ENCODE measurements around the gene COX6B2. TPM values are rescaled to one million over a fixed set of nuclear protein-coding genes. Genes with fewer than 3 reads are reported as not detected.

COX6B2 gene
- total and polyA plus RNA-seq, 2 donors (not counting 3 experiments of a cell fraction or from before 2014, with no cell fraction given) = not detected

DNA sequence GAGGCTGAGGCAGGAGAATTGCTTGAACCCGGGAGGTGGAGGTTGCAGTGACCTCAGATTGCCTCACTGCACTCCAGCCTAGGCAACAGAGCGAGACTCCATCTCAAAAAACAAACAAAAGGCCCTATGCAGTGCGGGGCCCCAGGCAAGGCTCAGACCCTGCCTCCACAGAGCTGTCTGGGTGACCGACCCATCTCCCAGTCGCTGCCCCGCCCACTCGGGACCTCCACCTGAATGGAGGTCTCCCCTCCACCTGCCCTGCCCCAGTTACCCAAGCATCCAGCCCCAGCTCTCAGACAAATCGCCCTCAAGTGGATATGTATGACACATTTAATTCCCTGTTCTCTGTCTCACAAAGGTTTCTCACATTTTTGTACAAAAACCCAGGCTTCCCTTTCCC, 10.7 kb upstream of the COX6B2 start:
- Histone ChIP-seq H3K9ac (replicated peaks; ENCODE audit: extremely low read depth, insufficient read depth, low read length) (no peak overlapping the region), H3K9me3 (replicated peaks; ENCODE audit: control insufficient read depth, insufficient read depth, low read length) (no peaks in the 10 kb centered on the region), H3K27ac (ENCODE audit: insufficient read depth, low read depth, low read length) (no peak overlapping the region), H2AFZ (ENCODE audit: low read depth, low read length) (no peak overlapping the region), H3K36me3 (ENCODE audit: control insufficient read depth in 2 of 2, extremely low read depth in 1 of 2, insufficient read depth in 2 of 2, low read length in 2 of 2) (no peaks in the 10 kb centered on the region), H3K4me1 (ENCODE audit: control insufficient read depth, extremely low read depth, insufficient read depth, low read length) (peaks cover 3% of the 10 kb centered on the region), H3K9me1 (replicated peaks; ENCODE audit: control insufficient read depth, extremely low read depth, insufficient read depth, low read length) (no peaks in the 10 kb centered on the region), H3K4me3 (replicated peaks in 1 of 3; ENCODE audit: insufficient read depth in 1 of 3, low read depth in 1 of 3, low read length in 3 of 3) (no peak overlapping the region), H3K27me3 (ENCODE audit: control insufficient read depth in 2 of 2, insufficient read depth in 2 of 2, low read length in 2 of 2) (peaks cover 5 to 13% of the 10 kb centered on the region in 2 experiments), H3K79me2 (ENCODE audit: control insufficient read depth, insufficient read depth, low read length) (no peaks in the 10 kb centered on the region), H4K20me1 (replicated peaks; ENCODE audit: control insufficient read depth, extremely low read depth, insufficient read depth, low read length) (no peaks in the 10 kb centered on the region), H3K4me2 (ENCODE audit: insufficient read depth, low read length) (no peak overlapping the region)
- ChIA-PET CTCF (interaction anchor here (1.2 kb wide), 2 partner anchors 10 to 102 kb away, joined by 3 read pairs; no protein-coding TSS in a partner anchor), POLR2A (no interaction called here)
- dilution Hi-C loops (cut with MboI; ENCODE audit: extremely low pct_ligation_motif_present, low sequenced_read_pairs) (no loop called here), intact Hi-C loops (cut with micrococcal nuclease) (no loop called here)
- FAIRE-seq (no peak), DNase-seq (ENCODE audit: low read depth, low spot score) (no peak)
- TF ChIP-seq MYC (IDR thresholded peaks at IDR 0.05; ENCODE audit: low read depth, low read length) = no peak
- no peak for TF ChIP-seq FOS (IDR thresholded peaks at IDR 0.05; ENCODE audit: borderline replicate concordance, insufficient read depth, low read length)
- no peak for TF ChIP-seq MAX (IDR thresholded peaks at IDR 0.05; ENCODE audit: insufficient read depth, insufficient read length)
- no peak for TF ChIP-seq POLR2A (IDR thresholded peaks at IDR 0.05; ENCODE audit: low read depth, low read length)
- no peak for TF ChIP-seq EZH2 (IDR thresholded peaks at IDR 0.05; ENCODE audit: borderline replicate concordance, low read depth, low read length, severe bottlenecking)
- BruUV-seq (replicated peaks) = no TSS peak

DNA sequence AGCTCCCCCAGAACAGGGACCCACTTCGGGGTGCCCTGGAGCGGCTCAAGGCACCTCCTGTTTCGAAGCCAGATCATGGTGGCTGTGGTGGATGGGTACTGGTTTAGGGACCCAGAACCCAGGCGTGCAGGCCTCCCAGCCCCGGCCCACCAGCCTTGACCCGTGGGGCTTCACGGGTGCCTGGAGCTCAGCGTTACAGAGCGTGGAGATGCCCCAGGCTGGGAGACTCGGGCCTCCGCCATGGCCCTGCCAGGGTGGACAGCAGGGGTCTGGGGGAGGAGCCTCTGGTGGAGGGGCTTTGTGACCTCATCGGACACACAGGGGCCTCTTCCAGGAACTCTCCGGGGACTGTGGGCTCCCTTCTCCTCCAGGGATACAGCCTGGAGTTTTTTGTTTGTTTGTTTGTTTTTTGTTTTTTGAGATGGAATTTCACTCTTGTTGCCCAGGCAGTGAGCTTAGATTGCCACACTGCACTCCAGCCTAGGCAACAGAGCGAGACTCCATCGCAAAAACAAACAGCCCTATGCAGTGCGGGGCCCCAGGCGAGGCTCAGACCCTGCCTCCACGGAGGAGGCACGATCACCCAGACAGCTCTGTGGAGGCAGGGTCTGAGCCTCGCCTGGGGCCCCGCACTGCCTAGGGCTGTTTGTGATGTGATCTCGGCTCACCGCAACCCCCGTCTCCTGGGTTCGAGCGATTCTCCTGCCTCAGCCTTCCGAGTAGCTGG, 8.6 kb upstream of the COX6B2 start, which contains the start of gene GARIN5B:
GARIN5B (minus strand) TSS at position 271 of the 727 bp plus-strand sequence; CDS start at position 77, 194 bp downstream.
- no peak within 1 kb of the TSS for H2AFZ ChIP-seq (ENCODE audit: low read depth, low read length)
- H3K4me2 ChIP-seq (ENCODE audit: insufficient read depth, low read length) = no peak within 1 kb of the TSS
- H3K4me1 ChIP-seq (ENCODE audit: control insufficient read depth, extremely low read depth, insufficient read depth, low read length) = no peaks in the 10 kb centered on the region
- H3K79me2 ChIP-seq (ENCODE audit: control insufficient read depth, insufficient read depth, low read length) = no peaks in the 10 kb centered on the region
- no peak within 1 kb of the TSS for H3K27ac ChIP-seq (ENCODE audit: insufficient read depth, low read depth, low read length)
- no TSS peak for BruUV-seq (replicated peaks)
- intact Hi-C loops (cut with micrococcal nuclease) = no loop called here
- H3K4me3 ChIP-seq (replicated peaks in 1 of 3; ENCODE audit: insufficient read depth in 1 of 3, low read depth in 1 of 3, low read length in 3 of 3) = no peak within 1 kb of the TSS
- no peaks in the 10 kb centered on the region for H3K9me3 ChIP-seq (replicated peaks; ENCODE audit: control insufficient read depth, insufficient read depth, low read length)
- FAIRE-seq (no peak), DNase-seq (ENCODE audit: low read depth, low spot score) (no peak)
- dilution Hi-C loops (cut with MboI; ENCODE audit: extremely low pct_ligation_motif_present, low sequenced_read_pairs) = no loop called here
- no peaks in the 10 kb centered on the region for H3K36me3 ChIP-seq (ENCODE audit: control insufficient read depth in 2 of 2, extremely low read depth in 1 of 2, insufficient read depth in 2 of 2, low read length in 2 of 2)
- CTCF ChIA-PET = no interaction called here
- POLR2A ChIA-PET = no interaction called here
- no peaks in the 10 kb centered on the region for H4K20me1 ChIP-seq (replicated peaks; ENCODE audit: control insufficient read depth, extremely low read depth, insufficient read depth, low read length)
- no peak within 1 kb of the TSS for H3K9ac ChIP-seq (replicated peaks; ENCODE audit: extremely low read depth, insufficient read depth, low read length)
- H3K27me3 ChIP-seq (ENCODE audit: control insufficient read depth in 2 of 2, insufficient read depth in 2 of 2, low read length in 2 of 2) = no peaks in the 10 kb centered on the region
- no peaks in the 10 kb centered on the region for H3K9me1 ChIP-seq (replicated peaks; ENCODE audit: control insufficient read depth, extremely low read depth, insufficient read depth, low read length)
- TF ChIP-seq MAX (IDR thresholded peaks at IDR 0.05; ENCODE audit: insufficient read depth, insufficient read length) (no peak), MYC (IDR thresholded peaks at IDR 0.05; ENCODE audit: low read depth, low read length) (no peak), POLR2A (IDR thresholded peaks at IDR 0.05; ENCODE audit: low read depth, low read length) (no peak), JUN (IDR thresholded peaks at IDR 0.05; ENCODE audit: borderline replicate concordance, insufficient read depth, insufficient read length, low read depth) (no peak), POLR2AphosphoS5 (IDR thresholded peaks at IDR 0.05; ENCODE audit: insufficient read depth, low read depth, low read length) (no peak), FOS (IDR thresholded peaks at IDR 0.05; ENCODE audit: borderline replicate concordance, insufficient read depth, low read length) (no peak), EZH2 (IDR thresholded peaks at IDR 0.05; ENCODE audit: borderline replicate concordance, low read depth, low read length, severe bottlenecking) (no peak), GATA2 (IDR thresholded peaks at IDR 0.05; ENCODE audit: insufficient read depth, insufficient read length, low read depth, low read length) (no peak), CTCF (IDR thresholded peaks at IDR 0.05; ENCODE audit: extremely low read depth in 1 of 2, insufficient read depth in 1 of 2, low read depth in 1 of 2, low read length in 2 of 2) (no peak)
